ENCODE data around the gene FAM217A.
"Not testable (repeated sequence)": the region's sequence is repeated elsewhere in the genome, so short reads cannot be mapped to it uniquely, and the experiment has no call there.

FAM217A gene, protein sequence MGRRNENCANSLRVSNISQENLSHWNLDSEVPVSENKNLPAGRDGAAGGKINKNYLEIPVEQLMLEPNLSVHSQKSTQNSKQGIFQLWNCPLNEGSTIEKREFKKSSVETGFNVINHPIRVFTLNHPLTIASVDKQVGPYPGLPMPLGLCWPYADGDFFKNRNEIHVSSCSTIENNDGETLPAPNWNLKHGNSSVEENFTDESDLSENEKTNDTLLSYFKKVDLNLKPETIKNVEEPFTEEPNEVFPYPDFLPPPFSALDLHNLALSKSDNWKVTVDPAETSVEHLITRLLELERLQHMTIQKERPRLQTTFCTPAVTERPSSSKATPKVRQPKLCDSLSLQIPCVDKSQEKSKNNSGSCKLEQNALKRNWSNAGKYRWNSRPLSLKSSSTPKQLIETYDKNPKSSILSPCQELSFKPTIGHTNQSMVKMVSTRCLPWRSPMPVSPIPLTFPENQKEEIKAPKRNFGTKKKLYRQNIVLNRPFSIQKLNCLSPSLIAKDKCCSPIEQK

DNA sequence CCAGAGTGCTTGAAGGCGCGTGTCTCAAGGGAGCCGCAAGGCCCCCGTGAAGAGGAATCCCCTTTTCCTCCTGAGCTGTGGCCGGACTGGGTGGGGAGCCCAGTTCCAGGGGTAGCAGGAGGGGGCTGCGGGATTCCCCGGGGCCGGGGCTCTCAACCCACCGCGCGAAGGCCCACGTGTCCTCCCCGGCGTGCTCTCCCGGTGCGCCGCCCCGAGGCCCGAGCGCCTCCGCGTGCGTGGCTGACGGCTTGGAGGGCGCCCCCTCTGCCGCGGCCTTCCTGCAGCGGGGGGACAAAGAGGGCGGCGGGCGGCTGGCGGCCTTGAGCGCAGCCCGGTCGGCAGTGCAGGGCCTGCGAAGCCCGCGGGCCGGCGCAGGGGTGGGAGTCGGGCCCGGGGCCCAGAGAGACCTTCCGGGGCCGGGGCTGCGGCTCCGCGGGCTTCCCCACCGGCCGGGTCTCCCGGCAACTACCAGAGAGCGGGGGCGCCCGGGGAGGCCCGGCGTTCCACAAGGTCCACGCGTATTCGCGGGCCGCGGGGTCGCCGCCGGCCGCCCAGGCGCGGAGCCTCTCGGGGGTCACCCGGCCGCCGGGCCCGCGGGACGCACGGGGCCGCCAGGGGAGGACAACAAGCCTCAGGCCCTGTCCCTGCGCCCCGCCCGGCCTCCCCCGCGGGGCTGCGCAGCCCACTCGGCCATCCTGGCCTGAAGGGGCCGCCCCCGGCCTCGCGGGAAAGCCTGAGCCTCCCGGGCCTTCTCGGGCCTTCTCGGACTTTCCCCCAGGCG is at the start of gene FAM217A:
Gene FAM217A (minus strand): TSS at position 447 of the 781 bp plus-strand sequence. CDS start 1,723 bp downstream, outside the sequence.
- DNase-seq = no peak

GRCh38 chr6:4128072-4128471 is 49.1 kb upstream of the FAM217A start:
- DNase-seq = no peak

DNA sequence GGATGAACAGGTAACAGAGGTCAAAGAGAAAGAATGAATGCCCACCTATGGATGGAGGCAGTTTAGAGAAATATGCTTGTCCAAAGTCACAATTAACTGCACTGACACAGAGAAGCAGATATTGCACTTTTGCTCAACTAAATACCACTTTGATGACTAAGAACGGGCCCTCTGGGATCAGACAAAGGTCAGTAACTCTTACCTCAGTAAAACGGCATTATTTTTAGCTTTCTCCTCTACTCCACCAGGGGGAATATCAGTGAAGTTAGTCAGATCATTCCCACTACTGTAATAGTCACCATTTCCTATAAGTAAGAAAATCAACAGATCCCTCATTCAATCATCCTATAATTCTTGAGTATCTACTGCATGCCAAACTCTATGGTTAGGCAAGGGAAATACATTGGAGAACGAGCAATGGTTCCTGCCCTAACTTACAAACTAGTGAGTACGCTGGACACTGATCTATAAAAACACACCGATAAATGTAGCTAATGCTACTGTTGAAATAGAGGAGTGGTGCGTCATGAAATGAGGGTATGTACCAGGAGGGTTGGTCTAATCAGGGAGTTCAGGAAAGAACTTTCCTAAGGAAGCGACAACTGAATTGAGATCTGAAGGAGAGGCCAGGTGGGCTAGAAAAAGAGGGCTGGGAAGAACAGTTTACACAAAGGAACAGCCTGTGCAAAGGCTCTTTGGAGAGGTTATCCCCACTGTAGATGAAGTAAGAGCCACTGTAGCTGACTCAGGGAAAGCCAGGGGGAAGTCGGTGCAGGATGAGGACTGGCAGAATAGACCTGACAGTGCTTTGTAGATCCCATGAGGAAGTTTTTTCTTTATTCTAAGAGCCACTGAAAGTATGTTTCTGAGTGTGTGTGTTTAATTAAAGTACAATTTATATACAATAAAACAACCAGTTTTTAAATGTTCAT is 47.3 kb upstream of the FAM217A start:
- no peak for DNase-seq

DNA sequence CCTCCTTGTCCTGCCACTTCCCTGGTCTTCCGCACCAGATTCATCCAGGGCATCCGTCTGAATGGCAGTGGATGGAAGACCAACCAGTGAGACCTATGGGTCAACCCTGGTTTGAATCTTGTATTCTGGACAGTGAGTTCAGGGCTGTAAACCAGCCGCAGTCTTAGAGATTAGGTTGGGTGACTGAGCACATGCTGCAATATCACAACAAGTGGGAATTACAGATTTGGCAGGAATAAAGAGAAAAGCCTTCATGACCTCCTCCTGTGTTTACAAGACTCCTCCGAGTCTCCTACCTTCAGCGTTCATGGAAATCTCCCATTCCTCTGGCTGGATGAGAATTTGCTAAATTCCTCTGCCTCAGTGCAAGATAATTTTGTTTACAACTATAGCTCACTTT is 46.6 kb upstream of the FAM217A start:
- DNase-seq = no peak

DNA sequence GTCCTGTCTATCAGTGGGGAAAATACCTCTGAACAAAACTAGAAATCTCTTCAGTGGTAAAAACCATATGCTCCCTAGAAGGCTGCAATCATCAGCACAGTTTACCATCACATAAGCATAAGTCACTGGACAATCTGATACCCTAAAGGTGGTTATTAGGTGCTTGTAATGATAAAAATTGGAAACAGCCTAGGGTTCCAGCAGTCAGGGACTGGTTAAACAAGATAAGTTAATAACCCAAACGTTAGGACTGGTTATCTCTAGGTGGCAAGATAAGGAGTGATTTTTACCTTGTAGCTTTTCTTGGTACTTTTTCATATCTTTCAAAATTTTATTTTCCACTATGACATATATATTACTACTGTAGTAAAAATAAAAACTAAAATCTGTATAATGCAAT is 45.4 kb upstream of the FAM217A start:
- no peak for DNase-seq

DNA sequence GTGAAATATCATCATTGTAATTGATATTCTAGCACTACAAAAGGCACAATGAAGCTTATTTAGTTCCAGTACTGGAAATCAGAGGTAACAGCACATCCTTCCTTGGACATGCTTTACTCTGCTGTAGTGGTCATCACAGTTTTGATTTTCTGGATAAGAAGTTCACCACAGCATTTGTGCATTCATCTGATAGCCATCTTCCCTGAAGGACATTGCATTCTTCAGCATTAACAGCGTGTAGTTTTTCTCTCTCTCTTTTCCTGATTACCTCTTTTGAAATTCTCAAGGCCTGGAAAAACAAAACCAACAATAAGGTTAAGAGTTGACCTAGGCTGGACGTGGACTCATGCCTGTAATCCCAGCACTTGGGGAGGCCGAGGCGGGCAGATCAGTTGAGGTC is 36.8 kb upstream of the FAM217A start:
- no peak for DNase-seq

DNA sequence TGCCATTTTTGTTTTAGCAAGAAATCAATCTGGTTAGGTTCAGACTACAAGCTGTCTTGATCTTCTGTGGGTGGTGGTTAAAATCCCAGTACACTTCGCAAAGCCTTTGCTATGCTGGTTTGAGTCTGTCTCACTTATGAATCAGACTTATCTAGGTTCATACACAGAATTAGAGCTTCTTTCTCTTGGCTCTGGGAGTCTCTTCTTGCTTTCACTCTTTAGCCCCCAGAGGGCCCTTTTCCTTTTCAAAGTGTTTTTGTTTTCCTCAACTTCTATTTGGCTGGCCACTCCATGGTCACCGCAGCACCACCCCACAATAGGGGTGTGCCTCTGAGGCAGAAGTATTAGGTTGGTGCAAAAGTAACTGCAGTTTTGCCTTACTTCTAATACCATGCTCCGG is 35.2 kb upstream of the FAM217A start:
- DNase-seq = no peak

DNA sequence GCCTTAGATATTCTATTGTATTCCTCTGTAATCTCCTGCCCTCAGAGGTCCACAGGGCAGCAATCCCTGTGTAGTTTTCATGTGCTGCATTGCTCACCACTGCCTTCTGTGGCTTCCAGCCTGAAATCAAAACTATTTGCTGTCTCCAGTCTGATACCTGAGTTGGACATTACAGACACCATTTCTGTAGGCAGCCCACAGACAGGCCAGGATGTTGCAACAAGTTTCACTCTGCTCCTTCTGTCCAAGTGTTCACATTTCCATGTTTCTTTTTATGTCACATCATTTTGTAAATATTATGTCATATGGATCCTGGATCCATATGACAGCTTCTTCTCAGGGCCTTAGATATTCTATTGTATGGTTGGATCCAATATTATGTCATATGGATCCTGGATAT is 34.7 kb upstream of the FAM217A start:
- DNase-seq = no peak

DNA sequence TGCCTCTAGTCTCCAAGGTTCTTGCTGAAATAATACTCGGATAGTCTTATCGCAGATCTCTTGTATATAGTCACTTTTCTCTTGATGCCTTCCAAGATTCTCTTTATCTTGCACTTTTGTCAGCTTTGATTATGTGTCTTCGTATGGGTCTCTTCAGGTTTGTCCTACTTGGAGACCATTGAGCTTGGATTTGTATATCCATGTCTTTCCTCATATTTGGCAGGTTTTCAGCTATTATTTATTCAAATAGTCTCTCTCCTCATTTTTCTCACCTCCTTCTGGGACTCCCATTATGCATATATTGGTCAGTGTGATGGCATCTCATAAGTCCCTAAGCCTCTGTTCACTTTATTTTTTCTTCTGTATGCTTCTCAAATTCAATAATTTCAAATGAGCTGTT is 33.4 kb upstream of the FAM217A start:
- DNase-seq = no peak

GRCh38 chr6:4109363-4109815 is 30.5 kb upstream of the FAM217A start:
- not testable (repeated sequence) for DNase-seq

DNA sequence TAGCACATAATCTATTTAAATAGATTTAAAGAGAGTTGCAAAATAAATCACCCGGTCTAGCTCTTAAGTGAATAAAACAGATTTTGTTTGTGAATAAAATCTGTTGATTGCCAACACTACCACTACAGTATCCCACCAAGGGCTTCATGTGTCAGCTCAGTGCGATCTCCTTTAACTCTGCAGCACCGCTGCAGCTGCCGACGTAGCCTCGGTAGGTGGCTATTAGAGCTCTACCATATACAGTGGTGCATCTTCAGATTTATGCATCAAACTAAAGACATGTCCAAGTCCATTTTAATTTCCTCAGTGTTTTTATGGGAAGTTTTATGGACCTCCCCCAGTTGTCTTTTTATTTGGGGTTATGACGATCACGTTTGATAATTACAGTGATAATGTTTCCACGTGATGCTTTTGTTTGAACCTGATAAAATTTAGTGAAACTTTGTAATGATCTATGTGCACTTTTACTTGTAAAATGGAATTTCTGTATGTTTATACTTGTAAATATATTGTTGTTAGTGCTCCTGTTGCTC is 29.7 kb upstream of the FAM217A start:
- DNase-seq = no peak

- no peak for DNase-seq
Measured at GRCh38 chr6:4107873-4108272, 28.9 kb upstream of the FAM217A start.

- DNase-seq = no peak
Measured at GRCh38 chr6:4105980-4106536, 27.1 kb upstream of the FAM217A start.

GRCh38 chr6:4103929-4104328 is 25.0 kb upstream of the FAM217A start:
- no peak for DNase-seq

GRCh38 chr6:4102687-4103244 is 23.8 kb upstream of the FAM217A start:
- DNase-seq = no peak

- DNase-seq = no peak
Measured at GRCh38 chr6:4101298-4101697, 22.4 kb upstream of the FAM217A start.

DNA sequence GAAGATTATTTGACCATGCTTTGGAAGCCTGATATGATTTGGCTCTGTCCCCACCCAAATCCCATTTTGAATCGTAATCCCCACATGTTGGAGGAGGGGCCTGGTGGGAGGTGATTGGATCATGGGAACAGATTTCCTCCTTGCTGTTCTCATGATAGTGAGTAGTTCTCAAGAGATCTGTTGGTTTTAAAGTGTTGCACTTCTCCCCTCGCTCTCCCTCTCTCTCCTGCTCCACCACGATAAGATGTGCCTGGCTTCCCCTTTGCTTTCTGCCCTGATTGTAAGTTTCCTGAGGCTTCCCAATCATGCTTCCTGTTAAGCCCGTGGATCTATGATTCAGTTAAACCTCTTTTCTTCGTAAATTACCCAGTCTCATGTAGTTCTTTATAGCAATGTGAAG is 21.7 kb upstream of the FAM217A start:
- DNase-seq = no peak

DNA sequence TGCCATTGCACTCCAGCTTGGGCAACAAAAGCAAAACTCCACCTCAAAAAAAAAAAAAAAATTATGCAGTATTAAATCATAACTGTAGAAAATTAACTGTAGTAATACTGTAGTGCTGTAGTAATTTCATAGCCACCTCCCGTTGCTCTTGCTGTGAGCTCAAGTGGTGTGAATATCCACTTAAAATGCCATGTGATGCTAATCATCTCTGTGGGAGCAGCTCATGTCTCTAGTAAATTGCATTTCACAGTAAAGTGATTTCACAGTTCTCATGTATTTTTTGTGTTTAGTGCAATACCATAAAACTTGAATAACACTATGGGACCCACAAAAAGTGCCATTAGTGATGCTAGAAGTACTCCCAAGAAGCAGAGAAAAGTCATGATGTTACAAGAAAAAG is 14.4 kb upstream of the FAM217A start:
- no peak for DNase-seq

DNA sequence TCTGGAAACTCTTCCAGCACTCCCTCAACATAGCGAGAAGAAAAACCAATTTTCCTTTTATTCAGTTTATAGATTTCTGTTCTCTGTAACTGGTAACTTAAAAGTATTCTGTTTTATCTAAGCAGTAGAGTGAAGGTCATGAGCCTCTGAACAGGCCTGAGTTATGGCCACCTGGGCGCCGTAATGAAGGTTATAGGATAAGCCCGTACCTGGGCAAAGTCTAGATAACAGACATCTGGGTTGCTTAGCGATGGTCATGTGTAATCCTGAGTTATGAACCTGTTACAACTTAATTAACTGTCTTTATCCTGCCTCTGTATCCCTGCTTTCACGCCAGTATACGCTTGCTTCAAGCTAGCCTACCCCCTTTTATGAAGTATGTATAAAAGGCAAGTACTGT is 13.0 kb upstream of the FAM217A start:
- DNase-seq = no peak

GRCh38 chr6:4090043-4090442 is 11.1 kb upstream of the FAM217A start:
- DNase-seq = not testable (repeated sequence)

GRCh38 chr6:4088704-4089103 is 9.8 kb upstream of the FAM217A start:
- DNase-seq = no peak

GRCh38 chr6:4085332-4085700 is 6.4 kb upstream of the FAM217A start:
- DNase-seq = no peak

All from activated CD8-positive, alpha-beta memory T cell treated with anti-CD3 and anti-CD28 coated beads for 24 hours (primary cell).